Osteocyte (in vitro differentiated cells): ENCODE data around the gene ZNF513. TPM values are rescaled to one million over a fixed set of nuclear protein-coding genes. Genes with fewer than 3 reads are reported as not detected.

Source experiments
- DNase-seq: peaks from one replicate; pipeline ENCODE4 v3.0.0; 2021; ENCODE audit warnings: mixed read lengths; ENCODE audit not compliant: unreplicated experiment; ENCODE audit errors: extremely low spot score
- H3K27ac Mint-ChIP-seq: one replicate; pipeline ENCODE4 v1.8.0; 2021; ENCODE audit warnings: mild to moderate bottlenecking, mixed read lengths; ENCODE audit not compliant: unreplicated experiment
- H3K27me3 Mint-ChIP-seq: one replicate; pipeline ENCODE4 v1.8.0; 2021; ENCODE audit warnings: mixed read lengths; ENCODE audit not compliant: unreplicated experiment
- H3K36me3 Mint-ChIP-seq: one replicate; pipeline ENCODE4 v1.8.0; 2021; ENCODE audit warnings: mixed read lengths; ENCODE audit not compliant: unreplicated experiment
- H3K4me1 Mint-ChIP-seq: one replicate; pipeline ENCODE4 v1.8.0; 2021; ENCODE audit warnings: mixed read lengths; ENCODE audit not compliant: unreplicated experiment
- H3K4me3 Mint-ChIP-seq: one replicate; pipeline ENCODE4 v1.8.0; 2021; ENCODE audit warnings: mild to moderate bottlenecking, moderate library complexity, mixed read lengths; ENCODE audit not compliant: unreplicated experiment
- H3K9me3 Mint-ChIP-seq: one replicate; pipeline ENCODE4 v1.8.0; 2021; ENCODE audit warnings: mixed read lengths; ENCODE audit not compliant: unreplicated experiment
- total RNA-seq: library from RNA; stranded (reverse); gene quantifications from 2 replicates; pipeline ENCODE4 v1.2.1, GENCODE V29; 2021
- TF ChIP-seq, protein P1 (sequence below): fragments of 200-600 bp; sonication (generic); IDR thresholded peaks from 2 replicates; pipeline ENCODE4 v1.5.0; 2021; ENCODE audit warnings: antibody characterized with exemption, mild to moderate bottlenecking, moderate library complexity

ZNF513 gene
- total RNA-seq, 1 donor from 2014 or later: 19.1 TPM

DNA sequence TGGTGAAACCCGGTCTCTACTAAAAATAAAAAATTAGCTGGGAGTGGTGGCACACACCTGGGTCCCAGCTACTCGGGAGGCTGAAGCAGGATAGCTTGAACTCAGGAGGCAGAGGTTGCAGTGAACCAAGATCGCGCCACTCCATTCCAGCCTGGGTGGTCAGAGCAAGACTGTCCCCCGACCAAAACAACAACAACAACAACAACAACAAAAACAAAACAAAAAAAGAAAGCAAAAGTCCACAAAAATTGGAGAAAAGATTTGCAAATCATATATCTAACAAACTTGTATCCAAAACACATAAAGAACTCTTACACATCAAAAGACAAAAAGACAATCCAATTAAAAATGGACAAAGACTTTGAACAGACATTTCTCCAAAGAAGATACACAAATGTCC is 18.4 kb upstream of the ZNF513 start:
- TF ChIP-seq, protein P1, sequence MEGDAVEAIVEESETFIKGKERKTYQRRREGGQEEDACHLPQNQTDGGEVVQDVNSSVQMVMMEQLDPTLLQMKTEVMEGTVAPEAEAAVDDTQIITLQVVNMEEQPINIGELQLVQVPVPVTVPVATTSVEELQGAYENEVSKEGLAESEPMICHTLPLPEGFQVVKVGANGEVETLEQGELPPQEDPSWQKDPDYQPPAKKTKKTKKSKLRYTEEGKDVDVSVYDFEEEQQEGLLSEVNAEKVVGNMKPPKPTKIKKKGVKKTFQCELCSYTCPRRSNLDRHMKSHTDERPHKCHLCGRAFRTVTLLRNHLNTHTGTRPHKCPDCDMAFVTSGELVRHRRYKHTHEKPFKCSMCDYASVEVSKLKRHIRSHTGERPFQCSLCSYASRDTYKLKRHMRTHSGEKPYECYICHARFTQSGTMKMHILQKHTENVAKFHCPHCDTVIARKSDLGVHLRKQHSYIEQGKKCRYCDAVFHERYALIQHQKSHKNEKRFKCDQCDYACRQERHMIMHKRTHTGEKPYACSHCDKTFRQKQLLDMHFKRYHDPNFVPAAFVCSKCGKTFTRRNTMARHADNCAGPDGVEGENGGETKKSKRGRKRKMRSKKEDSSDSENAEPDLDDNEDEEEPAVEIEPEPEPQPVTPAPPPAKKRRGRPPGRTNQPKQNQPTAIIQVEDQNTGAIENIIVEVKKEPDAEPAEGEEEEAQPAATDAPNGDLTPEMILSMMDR: no peak
- no peak overlapping the region for H3K4me3 Mint-ChIP-seq
- H3K27ac Mint-ChIP-seq: no peak overlapping the region
- H3K27me3 Mint-ChIP-seq: no peaks in the 10 kb centered on the region
- no peaks in the 10 kb centered on the region for H3K9me3 Mint-ChIP-seq
- no peak for DNase-seq
- H3K36me3 Mint-ChIP-seq: peaks cover 2% of the 10 kb centered on the region
- H3K4me1 Mint-ChIP-seq: peaks cover 16% of the 10 kb centered on the region

GRCh38 chr2:27393225-27393624 is 12.7 kb upstream of the ZNF513 start:
- Mint-ChIP-seq H3K4me1 (no peaks in the 10 kb centered on the region), H3K27me3 (no peaks in the 10 kb centered on the region), H3K4me3 (no peak overlapping the region), H3K27ac (no peak overlapping the region), H3K36me3 (peaks cover 6% of the 10 kb centered on the region), H3K9me3 (no peaks in the 10 kb centered on the region)
- DNase-seq: no peak
- TF ChIP-seq, protein P1: no peak

DNA sequence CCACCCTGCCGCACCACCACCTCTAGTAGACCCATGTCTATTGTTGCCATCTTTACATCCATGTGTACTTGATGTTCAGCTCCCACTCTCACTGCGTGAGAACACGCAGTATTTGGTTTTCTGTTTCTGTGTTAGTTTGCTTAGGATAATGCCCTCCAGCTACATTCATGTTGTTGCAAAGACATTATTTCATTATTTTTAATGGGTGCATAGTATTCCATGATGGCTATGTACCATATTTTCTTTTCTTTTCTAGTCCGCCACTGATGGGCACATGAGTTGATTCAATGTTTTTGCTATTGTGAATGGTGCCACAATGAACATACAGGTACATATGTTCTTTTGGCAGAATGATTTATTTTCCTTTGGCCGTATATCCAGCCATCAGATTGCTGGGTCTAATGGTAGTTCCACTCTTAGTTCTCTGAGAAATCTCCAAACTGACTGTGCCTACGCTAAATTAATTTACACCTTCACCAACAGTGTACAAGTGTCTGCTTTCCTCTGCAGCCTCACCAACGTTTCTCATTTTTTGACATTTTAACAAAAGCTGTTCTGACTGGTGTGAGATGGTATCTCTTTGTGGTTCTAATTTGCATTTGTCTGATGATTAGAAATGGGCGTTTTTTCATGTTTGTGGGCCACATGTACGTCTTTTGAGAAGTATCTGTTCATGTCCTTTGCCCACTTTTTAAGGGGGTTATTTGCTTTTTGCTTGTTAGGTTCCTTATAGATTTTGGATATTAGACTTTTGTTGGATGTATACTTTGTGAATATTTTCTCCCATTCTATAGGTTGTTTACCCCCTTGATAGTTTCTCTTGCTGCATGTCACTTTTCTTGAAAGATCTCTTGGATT is 10.5 kb upstream of the ZNF513 start:
- Mint-ChIP-seq H3K36me3 (peaks cover 10% of the 10 kb centered on the region), H3K4me3 (no peak overlapping the region), H3K9me3 (no peaks in the 10 kb centered on the region), H3K27me3 (no peaks in the 10 kb centered on the region), H3K4me1 (no peaks in the 10 kb centered on the region), H3K27ac (no peak overlapping the region)
- no peak for DNase-seq
- TF ChIP-seq, protein P1: no peak

DNA sequence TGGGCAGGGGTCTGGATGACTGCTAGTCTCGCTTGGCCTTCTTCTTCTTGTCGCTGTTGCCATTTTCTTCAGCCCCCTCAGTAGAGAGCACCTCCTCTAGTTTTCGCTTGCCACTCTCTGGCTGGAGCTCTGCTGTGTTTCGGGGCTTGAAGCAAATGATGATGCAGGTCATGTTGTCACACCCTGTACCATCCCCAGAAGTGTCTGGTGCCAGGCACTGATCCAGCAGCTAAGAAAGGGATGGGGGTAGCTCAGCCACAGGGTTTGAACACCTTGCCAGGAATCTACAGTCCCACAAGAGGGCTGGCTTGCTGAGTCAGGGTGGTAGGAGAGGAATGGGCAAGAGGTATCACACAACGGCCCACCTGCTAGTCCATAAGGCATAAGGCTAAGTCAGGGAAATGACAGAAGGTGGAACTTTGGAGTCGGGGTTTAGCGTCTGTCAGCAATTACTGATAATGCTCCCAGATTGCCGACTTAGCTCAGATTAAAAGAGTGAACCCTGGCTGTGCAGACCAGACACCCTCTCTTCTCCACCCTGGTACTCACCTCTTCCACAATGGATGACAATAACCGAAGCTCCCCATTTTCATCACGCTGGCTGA is 1.1 kb upstream of the ZNF513 start:
- Mint-ChIP-seq H3K27ac (peak overlapping the region; percentile 96), H3K4me3 (peak overlapping the region; percentile 87), H3K4me1 (peaks cover 21% of the 10 kb centered on the region), H3K27me3 (no peaks in the 10 kb centered on the region), H3K9me3 (no peaks in the 10 kb centered on the region), H3K36me3 (peaks cover 13% of the 10 kb centered on the region)
- TF ChIP-seq, protein P1: no peak
- no peak for DNase-seq
